COR-L47 (cell line): ENCODE data around the gene PCBD2.
"Not testable (repeated sequence)": the region's sequence is repeated elsewhere in the genome, so short reads cannot be mapped to it uniquely, and the experiment has no call there.

Source experiments
- DNase-seq: peaks from one replicate; lab custom pipeline; 2025; lab: John Stamatoyannopoulos, UW

Gene PCBD2

DNA sequence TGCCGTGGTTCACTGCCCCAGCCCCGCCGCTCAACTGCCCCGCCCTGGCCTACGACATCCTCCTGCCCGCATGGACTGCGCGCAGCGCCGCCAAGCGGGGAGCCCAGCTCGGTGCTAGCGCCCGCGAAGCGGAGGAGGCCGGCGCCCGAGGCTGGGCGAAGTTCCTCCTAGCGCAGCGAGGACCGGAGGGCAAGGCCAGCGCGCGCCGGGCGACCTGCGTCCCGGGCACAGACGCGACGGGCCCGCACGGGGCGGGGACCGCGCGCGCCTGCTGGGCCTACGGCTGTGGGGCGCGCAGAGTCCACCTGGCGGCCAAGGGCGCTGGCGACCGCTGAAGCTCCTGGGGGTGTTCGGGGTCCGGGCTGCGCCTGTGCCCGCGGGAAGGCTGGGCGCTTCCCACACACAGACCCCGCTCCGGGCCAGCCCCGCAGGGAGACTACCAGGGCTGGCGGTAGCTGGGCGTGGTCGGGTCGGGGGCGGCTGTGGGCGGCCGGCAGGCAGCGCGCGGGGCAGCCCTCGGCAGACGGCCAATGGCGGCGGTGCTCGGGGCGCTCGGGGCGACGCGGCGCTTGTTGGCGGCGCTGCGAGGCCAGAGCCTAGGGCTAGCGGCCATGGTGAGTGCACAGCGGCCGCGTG, at the start of gene PCBD2:
TSS of gene PCBD2 (plus strand) at position 522 of the 636 bp plus-strand sequence. CDS start at position 531, 9 bp downstream.
- DNase-seq: peak; percentile 86

DNA sequence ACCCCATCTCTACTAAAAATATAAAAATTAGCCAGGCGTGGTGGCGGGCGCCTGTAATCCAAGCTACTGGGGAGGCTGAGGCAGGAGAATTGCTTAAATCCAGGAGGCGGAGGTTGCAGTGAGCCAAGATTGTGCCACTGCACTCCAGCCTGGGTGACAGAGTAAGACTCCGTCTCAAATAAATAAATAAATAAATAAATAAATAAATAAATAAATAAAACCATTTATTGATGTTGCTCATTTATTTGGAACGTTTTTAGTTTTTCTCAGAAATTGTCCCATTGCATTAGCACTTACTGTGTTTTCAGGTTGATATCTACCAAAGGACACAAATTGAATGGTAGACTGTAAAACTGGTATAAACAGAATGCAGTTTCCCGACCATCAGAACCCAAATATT, 48.5 kb upstream of the PCBD2 start:
- DNase-seq: not testable (repeated sequence)

DNA sequence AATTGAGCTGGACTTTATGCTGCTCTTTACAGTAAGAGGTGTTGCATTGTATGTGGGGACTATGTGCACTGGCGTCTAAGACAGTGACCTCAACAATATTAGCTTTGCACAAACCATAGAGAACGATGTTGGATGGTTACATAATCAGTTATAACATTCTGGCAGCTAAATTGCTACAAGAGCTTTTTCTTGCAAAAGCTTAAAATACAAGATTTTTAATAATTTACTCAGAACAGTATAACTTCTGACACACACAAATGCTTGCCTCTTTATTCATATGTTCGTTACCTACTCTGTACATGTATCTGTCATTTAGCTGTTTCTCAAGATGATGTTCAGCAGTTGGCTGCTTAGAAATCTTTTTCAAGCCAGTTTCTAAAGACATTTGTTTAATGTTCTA, 47.5 kb upstream of the PCBD2 start:
- DNase-seq: no peak

DNA sequence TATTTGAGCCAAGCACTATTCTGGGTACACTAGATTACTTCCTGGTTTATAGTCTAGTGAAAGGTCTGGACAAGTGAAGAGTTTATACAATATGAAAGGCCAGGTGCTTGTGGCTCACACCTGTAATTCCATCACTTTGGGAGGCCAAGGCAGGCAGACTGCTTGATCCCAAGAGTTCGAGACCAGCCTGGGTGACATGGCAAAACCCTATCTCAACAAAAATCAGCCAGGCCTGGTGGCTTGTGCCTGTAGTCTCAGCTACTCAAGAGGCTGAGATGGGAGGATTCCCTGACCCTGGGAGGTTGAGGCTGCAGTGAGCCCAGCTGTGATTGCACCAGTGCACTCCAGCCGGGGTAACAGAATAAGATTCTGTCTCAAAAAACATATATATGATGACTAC, 40.2 kb upstream of the PCBD2 start:
- no peak for DNase-seq

DNA sequence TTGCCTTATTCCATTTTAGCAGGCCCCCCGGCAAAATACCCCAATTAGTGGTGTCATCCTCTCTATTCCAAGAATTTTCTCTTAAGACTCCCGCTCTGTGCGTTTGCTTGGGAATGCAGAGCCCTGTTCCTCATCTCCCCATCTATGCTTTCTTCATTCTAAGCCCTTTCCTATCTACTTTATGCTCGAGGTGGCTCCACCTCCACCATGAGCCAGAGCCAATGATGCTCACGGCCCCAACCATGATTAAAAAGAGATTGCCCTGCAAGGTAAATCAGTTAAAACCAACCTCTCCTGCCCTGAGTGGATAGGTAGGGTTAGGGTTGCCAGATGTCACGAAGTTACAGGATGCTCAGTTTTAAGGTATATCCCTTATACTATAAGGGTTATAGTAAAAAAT, 31.4 kb upstream of the PCBD2 start:
- no peak for DNase-seq

DNA sequence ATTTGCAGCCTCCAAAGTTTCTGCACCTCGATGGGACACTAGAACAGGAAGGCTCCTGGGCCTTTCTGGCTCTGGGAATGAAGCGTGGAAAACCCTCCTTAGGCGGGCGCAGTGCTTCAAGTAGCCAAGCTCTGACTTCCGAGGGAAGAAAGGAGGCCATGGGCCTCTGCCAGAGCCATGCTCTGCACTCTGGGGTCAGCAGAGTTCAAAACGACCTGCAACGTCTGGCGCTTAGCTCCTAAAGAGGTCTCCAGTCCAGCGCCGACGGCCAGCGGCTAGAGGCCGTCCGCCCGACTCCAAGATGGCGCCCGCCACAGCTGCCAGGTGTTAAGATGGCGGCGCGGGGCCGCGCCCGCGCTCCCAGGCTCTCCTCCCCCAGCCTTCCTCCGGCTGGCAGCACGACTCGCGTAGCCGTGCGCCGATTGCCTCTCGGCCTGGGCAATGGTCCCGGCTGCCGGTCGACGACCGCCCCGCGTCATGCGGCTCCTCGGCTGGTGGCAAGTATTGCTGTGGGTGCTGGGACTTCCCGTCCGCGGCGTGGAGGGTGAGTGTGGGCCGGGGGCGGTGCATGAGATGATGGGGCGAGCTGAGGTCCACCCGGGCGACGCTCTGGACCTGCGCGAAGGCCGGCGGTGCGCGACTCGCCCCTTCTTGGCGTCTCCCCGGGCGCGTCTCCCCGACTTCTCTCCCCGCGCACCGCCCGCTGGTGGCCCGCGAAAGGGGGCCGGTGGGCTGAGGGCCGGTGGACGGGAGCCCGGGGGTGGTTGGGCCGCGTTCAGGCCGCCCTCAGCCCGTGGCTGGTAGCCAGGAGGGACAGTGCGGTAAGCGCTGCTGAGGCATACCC, 30.7 kb upstream of the PCBD2 start, which contains the start of gene TXNDC15:
TSS of gene TXNDC15 (plus strand) at position 385 of the 844 bp plus-strand sequence. CDS start at position 442, 57 bp downstream.
- DNase-seq: peak; percentile 78

DNA sequence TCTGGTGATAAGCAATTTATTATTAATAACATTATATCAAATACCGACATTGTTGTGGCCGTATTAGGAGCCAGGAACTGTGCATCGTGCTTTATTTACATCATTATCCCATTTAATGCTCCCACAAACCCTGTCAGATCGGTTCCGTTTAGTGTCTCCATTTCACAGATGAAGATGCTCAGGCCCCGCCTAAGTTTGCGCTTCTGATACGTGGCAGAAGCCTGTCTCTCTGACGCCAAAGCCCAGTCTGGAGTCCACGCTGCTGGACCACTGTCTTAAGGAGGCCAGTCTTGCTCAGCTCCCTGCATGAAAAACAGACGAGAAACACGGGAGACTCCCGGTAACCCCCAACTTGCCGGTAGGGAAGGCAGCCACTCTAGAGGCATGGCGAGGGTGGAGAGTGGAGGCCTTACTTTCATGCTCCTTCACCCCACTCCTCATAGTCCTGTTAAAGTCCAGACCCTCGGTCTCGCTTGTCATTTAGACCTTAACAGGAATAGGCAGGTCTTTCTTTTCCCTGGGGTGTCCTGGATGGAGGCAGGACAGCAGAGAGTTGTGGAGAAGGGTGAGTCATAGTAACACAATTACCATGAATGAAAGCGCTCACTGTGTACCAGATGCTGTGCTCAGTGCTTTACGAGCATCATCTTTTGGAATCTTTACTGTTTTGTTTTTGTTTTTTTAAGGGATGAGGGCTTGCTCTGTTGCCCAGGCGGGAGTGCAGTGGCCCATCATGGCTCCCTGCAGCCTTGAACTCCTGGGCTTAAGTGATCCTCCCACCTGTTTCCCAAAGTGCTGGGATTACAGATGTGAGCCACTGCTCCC, 29.9 kb upstream of the PCBD2 start:
- DNase-seq: peak; percentile 13

DNA sequence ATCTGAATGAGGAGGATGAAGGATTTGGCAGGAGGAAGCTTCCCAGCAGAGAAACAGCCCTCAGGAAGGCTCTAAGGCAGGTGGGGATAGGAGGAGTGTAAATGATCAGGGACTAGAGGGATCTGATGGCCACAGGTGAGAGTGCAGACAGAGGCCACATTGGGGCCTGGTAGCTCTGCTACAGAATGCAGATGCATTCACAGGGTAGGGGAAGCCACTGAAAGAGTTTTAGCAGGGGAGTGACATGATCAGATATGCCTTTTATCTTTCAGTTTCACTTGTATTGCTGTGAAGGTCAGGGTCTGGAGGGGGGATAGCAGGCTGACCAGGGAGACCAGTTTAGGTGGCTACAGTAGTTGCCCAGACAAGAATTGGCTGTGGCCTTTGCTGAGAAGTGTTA, 27.8 kb upstream of the PCBD2 start:
- no peak for DNase-seq

DNA sequence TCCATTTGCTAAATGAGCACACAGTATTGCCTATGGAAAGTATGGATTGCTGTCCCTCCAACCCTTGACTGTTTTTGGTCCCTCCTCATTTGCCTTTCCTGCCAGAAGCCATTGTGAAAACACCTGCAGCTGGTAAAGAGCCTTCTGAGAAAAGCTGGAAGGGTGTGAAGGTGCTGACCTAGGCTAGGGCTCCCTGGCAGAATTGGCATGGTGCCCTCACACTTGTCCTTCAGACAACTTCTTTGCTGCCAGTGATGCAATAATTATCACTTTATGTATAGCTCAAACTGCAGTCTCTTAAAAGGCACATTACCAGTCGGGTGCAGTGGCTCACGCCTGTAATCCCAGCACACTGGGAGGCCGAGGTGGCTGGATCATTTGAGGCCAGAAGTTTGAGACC, 26.5 kb upstream of the PCBD2 start:
- DNase-seq: peak; percentile 22

DNA sequence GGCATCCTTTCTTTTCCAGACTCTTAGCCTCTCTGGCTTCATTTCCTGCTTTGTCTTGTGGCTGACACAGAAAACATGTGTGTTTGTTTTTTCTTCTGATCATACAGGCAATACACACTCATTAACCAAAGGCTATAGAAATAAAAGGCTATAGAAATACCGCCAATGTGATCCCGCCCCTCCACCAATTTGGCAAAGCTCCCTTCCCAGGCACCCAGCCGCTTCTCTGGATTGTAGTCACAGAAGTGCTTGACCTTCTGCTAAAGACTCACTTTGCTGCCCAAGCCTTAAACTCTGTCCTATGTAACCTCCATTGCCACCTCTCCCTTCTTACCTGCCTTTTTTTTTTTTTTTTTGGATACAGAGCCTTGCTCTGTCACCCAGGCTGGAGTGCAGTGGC, 25.5 kb upstream of the PCBD2 start:
- peak; percentile 37 for DNase-seq

DNA sequence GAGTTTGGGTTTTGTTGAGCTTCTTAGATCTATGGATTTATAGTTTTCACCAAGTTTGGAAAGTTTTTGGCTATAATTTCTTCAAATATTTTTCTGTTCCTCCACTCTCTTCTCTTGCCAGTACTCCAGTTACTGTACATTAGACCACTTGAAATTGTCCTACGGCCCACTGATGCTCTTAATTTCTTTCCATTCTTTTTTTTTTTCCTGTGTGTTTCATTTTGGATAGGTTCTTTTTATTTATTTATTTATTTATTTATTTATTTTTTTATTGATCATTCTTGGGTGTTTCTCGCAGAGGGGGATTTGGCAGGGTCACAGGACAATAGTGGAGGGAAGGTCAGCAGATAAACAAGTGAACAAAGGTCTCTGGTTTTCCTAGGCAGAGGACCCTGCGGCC, 24.0 kb upstream of the PCBD2 start:
- DNase-seq: not testable (repeated sequence)

DNA sequence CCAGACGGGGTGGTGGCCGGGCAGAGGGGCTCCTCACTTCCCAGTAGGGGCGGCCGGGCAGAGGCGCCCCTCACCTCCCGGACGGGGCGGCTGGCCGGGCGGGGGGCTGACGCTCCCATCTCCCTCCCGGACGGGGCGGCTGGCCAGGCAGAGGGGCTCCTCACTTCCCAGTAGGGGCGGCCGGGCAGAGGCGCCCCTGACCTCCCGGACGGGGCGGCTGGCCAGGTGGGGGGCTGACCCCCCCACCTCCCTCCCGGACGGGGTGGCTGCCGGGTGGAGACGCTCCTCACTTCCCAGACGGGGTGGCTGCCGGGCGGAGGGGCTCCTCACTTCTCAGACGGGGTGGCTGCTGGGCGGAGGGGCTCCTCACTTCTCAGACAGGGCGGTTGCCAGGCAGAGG, 23.2 kb upstream of the PCBD2 start:
- not testable (repeated sequence) for DNase-seq

DNA sequence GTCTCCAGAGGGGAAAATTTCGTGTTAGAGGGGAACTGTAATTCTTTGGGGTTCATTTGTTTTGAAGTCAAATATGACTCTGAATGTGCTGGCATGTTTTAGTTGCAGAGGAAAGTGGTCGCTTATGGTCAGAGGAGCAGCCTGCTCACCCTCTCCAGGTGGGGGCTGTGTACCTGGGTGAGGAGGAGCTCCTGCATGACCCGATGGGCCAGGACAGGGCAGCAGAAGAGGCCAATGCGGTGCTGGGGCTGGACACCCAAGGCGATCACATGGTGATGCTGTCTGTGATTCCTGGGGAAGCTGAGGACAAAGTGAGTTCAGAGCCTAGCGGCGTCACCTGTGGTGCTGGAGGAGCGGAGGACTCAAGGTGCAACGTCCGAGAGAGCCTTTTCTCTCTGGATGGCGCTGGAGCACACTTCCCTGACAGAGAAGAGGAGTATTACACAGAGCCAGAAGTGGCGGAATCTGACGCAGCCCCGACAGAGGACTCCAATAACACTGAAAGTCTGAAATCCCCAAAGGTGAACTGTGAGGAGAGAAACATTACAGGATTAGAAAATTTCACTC, 17.3 kb upstream of the PCBD2 start:
- no peak for DNase-seq

DNA sequence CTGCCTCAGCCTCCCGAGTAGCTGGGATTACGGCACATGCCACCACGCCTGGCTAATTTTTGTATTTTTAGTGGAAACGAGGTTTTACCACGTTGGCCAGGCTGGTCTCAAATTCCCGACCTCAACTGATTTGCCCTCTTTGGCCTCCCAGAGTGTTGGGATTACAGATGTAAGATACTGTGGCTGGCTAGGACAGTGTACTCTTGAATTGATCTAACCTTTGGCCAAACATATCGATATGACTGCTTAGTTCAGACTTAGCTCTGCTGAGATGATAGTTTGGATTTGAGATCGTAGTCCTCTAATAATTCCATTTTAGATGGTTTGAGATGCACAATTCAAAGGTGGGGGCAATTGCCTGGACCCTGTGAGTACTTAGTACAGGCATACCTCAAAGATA, 15.6 kb upstream of the PCBD2 start:
- DNase-seq: no peak

DNA sequence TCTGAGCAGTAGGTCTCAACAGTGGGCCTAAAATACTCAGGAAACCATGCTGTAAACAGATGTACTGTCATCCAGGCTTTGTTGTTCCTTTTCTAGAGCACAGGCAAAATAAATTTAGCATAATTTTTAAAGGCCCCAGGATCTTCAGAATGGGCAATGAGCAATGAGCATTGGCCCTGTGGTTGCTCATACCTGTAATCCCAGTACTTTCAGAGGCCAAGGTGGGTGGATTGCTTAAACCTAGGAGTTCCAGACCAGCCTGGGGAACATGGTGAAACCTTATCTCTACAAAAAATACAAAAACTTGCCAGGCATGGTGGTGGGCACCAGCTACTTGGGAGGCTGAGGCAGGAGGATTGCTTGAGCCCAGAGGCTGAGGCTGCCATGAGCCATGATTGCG, 13.5 kb upstream of the PCBD2 start:
- no peak for DNase-seq

DNA sequence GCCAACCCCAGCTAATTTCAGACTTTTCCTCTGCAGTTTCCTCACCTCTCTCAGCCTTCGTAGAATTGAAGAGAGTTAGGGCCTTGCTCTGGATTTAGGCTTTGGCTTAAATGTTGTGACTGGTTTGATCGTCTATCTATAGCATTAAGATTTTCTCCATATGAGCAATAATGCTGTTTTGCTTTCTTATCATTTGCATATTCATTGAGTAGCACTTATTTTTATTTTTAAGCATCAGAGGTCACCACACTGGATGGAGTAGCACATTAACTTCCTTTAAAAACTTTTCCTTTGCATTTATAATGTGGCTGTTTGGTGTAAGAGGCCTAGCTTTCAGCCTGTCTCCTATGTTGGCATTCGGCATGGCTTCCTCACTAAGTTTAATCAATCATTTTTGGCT, 12.6 kb upstream of the PCBD2 start:
- DNase-seq: no peak

DNA sequence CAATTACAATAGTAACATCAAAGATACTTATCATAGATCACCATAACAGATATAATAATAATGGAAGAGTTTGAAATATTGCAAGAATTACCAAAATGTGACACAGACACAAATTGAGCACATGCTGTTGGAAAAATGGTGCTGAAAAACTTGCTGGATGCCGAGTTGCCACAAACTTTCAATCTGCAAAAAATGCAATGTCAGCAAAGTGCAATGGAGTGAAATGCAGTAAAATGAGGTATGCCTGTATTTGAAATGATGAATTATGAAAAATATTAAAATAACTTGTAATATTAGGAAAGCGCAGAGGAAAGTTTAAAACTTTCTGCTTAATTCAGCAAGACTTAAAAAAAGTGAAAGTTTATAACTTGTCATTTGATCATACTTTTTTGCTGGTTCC, 12.0 kb upstream of the PCBD2 start:
- DNase-seq: no peak

DNA sequence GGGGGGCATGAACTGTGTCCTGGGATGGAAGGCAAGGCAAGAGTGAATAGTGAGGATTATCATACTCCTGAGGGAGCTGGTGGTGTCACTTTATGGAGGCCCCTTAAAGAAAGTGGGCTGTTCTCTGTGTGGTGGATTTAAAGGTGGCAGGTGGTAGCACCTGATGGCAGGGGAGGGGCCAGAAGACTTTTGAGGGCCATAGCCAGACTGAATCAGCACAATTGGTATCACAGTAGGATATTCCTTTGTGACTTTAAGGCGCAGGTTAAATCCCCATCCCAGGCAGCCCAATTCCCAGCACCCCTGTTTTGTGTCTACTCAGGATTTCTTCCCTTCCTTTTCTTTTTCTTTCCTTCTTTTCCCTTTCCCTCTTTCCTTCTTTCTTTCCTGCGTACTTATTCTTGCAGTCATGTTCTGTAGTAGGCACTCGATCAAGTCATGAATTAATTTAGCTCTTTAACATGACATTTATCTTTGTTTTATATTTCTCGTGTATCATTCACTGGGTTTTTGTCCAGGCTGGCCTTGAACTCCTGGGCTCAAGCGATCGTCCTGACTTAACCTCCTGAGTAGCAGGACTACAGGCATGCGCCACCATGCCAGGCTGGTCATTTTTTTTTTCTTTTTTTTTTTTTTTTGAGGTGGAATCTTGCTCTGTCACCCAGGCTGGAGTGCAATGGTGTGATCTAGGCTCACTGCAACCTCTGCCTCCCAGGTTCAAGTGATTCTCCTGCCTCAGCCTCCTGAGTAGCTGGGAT, 11.0 kb upstream of the PCBD2 start:
- no peak for DNase-seq

DNA sequence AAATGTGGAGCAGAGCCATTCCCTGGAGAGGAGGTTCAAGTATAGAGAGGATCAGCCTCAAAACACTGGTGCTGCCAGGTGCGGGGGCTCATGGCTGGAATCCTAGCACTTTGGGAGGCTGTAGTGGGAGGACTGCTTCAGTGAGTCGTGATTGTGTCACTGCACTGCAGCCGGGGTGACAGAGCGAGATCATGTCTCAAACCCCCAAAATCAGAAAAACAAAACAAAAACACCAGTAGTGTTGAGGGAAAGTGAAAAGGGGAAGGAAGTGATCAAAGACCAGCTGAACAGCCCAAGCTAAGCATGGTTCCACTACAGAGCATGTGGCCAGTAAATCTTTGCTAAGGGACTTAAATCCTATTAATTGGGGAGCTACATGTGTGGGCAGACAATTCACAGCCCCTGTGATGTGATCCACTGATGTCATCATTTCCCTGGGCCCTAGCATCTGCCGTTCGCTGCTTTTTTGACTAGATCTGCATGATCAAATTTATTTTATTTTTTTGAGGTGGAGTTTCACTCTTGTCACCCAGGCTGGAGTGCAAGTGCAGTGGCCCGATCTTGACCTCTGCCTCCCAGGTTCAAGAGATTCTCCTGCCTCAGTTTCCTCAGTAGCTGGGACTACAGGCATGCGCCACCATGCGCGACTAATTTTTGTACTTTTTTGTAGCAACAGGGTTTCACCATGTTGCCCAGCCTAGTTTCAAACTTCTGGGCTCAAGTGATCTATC, 2.7 kb upstream of the PCBD2 start:
- no peak for DNase-seq

DNA sequence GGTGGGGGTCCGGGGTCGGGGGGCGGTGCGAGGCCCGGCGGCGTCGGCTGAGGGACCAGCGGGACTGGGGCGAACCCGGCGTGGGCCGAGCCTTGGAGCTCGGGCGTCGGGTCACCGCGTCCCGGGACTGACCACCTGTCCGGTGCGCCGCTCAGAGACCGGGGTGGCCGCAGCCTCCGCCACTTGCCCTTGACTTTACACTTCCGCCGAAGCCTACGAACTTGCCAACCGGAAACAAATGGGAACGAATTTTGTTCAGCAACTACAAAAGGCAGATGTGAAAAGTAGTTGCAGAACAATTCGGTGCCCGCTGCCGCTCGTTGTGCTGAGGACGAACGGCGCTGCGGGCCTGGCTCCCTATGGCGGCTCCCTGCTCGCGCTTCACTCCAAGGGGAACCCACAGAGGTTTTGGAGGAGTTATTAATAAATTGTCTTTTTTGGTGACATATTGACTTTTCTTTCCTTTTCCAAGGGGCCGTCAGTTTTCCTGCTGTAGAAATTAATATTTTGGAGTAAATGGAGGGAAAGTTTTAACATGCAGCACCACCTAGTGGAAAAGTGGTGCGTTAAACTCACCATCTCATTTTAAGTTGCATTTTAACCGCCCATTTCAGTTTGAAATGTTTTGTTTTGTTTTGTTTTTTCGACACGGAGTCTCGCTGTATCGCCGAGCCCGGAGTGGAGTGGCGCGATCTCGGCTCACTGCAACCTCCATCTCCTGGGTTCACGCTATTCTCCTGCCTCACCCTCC, 490 bp downstream of the PCBD2 start:
- peak; percentile 70 for DNase-seq
